ENCODE measurements around the gene ZBTB25.

DNA sequence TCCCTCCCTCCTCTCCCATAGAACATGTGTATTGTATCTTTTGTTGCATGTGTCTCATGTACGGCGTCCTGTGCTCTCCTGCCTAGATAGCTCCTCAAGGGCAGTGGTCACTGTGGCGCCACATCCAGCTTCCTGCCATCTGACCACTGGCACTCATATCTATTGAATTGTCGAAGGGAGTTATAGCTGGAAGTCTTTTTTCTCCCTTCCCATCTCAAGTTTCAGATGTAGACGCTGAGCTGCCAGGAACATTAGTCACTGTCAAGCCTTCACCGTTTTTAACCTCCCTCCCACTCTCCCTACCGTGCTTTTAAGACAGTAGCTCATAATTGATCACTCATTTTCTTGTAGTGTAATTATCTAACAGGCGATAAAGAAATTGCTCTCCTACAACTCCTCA is 82.5 kb downstream of the ZBTB25 start:
- TF ChIP-seq POLR2A (IDR thresholded peaks at IDR 0.05) = no peak
- TF ChIP-seq, protein P1, sequence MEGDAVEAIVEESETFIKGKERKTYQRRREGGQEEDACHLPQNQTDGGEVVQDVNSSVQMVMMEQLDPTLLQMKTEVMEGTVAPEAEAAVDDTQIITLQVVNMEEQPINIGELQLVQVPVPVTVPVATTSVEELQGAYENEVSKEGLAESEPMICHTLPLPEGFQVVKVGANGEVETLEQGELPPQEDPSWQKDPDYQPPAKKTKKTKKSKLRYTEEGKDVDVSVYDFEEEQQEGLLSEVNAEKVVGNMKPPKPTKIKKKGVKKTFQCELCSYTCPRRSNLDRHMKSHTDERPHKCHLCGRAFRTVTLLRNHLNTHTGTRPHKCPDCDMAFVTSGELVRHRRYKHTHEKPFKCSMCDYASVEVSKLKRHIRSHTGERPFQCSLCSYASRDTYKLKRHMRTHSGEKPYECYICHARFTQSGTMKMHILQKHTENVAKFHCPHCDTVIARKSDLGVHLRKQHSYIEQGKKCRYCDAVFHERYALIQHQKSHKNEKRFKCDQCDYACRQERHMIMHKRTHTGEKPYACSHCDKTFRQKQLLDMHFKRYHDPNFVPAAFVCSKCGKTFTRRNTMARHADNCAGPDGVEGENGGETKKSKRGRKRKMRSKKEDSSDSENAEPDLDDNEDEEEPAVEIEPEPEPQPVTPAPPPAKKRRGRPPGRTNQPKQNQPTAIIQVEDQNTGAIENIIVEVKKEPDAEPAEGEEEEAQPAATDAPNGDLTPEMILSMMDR (IDR thresholded peaks at IDR 0.05) = no peak
